ENCODE measurements around the gene CFAP45.
A peak's percentile ranks its signal among the peaks of the same experiment; 100 is the strongest.

Gene CFAP45

DNA sequence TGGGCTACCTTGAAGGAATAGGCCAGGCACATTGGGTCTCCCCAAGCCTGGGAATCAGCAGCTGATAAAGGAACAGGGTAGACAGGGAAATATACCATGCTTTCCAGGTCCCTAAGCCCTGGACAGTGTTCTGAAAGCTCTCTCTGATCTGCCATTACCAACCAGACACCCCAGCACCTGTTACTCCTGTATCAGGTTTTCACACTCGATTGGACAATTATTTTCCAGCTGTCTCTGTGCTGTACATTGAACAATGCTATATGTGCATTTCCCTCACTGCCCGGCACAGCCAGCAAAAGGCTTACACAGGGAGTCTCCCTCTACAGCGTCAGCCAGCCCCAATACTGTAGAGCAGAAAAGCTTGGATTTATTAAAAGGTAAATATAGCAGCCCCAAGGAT is 4.7 kb downstream of the CFAP45 start:
- H3K9me3 Mint-ChIP-seq: no peaks in the 10 kb centered on the region
- peaks cover 24% of the 10 kb centered on the region for H3K27me3 Mint-ChIP-seq (ENCODE audit: low read depth, poor library complexity)
- TF ChIP-seq CTCF (IDR thresholded peaks at IDR 0.05): no peak
- H3K27ac Mint-ChIP-seq: no peak overlapping the region
- no peak overlapping the region for H3K4me3 Mint-ChIP-seq
- no peaks in the 10 kb centered on the region for H3K36me3 Mint-ChIP-seq (ENCODE audit: low read depth)
- H3K4me1 Mint-ChIP-seq: peaks cover 15% of the 10 kb centered on the region
- DNase-seq: no peak

- Mint-ChIP-seq H3K4me1 (peaks cover 7% of the 10 kb centered on the region), H3K36me3 (ENCODE audit: low read depth) (no peaks in the 10 kb centered on the region), H3K27ac (no peak overlapping the region), H3K4me3 (no peak overlapping the region), H3K9me3 (no peaks in the 10 kb centered on the region), H3K27me3 (ENCODE audit: low read depth, poor library complexity) (peaks cover 11% of the 10 kb centered on the region)
- TF ChIP-seq CTCF (IDR thresholded peaks at IDR 0.05): no peak
- DNase-seq: no peak
These were observed 7.0 kb downstream of the CFAP45 start for GRCh38 chr1:159892944-159893343.

DNA sequence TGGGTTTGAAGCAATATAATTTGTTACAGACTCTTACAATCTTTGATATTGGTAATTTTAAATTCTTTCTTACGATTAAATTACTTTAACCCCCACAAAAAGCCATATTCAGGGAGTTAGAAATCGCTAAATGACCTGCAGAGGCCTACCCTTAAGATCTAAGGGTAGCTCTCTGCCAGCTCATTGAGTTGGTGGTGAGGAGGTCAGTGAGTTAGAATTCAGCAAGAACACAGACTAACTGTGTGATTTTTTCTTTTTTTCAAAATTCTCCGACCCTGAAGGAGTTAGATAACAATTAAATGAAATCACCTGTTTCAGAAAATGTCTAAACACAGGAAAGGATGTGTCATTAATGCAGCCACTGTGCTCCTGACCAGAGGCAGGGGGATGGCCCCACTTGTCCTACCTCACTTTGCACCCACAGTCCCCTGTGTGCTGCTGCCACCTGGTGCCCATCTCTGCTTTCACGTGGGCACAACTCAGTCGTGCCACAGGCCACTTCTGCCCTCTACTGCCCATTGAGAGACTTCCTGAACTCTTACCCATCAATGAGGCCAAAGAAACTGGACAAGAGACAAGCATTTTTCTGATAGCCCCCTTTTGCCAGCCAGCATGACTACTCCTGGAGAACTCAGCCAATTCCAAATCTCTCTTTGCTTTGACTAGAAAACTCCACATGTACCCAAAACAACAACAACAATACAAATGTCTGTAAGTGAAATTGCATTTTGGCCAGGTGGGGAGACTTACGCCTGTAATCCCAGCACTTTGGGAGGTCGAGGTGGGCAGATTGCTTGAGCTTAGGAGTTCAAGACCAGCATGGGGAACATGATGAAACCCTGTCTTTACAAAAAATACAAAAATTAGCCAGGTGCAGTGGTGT is 8.4 kb downstream of the CFAP45 start:
- H3K4me3 Mint-ChIP-seq: no peak overlapping the region
- H3K9me3 Mint-ChIP-seq: no peaks in the 10 kb centered on the region
- peaks cover 12% of the 10 kb centered on the region for H3K27me3 Mint-ChIP-seq (ENCODE audit: low read depth, poor library complexity)
- TF ChIP-seq CTCF (IDR thresholded peaks at IDR 0.05): peak; percentile 49
- H3K36me3 Mint-ChIP-seq (ENCODE audit: low read depth): no peaks in the 10 kb centered on the region
- peaks cover 7% of the 10 kb centered on the region for H3K4me1 Mint-ChIP-seq
- no peak overlapping the region for H3K27ac Mint-ChIP-seq
- peak; percentile 44 for DNase-seq

GRCh38 chr1:159890390-159890789 is 9.6 kb downstream of the CFAP45 start:
- no peak for TF ChIP-seq CTCF (IDR thresholded peaks at IDR 0.05)
- DNase-seq: no peak
- peaks cover 18% of the 10 kb centered on the region for H3K27me3 Mint-ChIP-seq (ENCODE audit: low read depth, poor library complexity)
- H3K27ac Mint-ChIP-seq: no peak overlapping the region
- no peaks in the 10 kb centered on the region for H3K9me3 Mint-ChIP-seq
- no peak overlapping the region for H3K4me3 Mint-ChIP-seq
- H3K4me1 Mint-ChIP-seq: no peaks in the 10 kb centered on the region
- H3K36me3 Mint-ChIP-seq (ENCODE audit: low read depth): no peaks in the 10 kb centered on the region

DNA sequence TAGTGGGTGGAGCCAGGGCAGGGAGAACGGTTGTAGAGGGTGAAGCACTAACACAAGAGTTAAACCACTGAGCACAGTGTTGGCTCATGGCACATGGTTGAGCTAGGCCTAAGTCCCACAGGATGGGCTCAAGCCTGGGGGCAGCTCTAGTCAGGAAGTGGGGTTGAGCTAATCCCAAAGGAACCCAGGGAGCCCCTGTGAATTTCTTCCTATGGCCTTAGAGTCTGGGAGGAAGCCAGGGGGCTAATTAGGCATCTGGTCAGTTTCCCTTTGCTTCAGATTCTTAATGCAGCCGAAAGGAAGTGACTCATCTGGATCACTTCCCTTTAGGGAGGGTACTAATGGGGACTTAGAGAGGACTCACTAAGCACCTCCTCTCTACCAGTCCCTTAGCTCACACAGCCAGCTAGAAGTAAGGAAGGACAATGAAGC is 10.1 kb downstream of the CFAP45 start:
- DNase-seq: no peak
- Mint-ChIP-seq H3K36me3 (ENCODE audit: low read depth) (no peaks in the 10 kb centered on the region), H3K27me3 (ENCODE audit: low read depth, poor library complexity) (peaks cover 17% of the 10 kb centered on the region), H3K4me3 (no peak overlapping the region), H3K4me1 (no peaks in the 10 kb centered on the region), H3K27ac (no peak overlapping the region), H3K9me3 (no peaks in the 10 kb centered on the region)
- no peak for TF ChIP-seq CTCF (IDR thresholded peaks at IDR 0.05)

- no peak for DNase-seq
- no peak overlapping the region for H3K27ac Mint-ChIP-seq
- H3K9me3 Mint-ChIP-seq: no peaks in the 10 kb centered on the region
- H3K4me1 Mint-ChIP-seq: no peaks in the 10 kb centered on the region
- H3K4me3 Mint-ChIP-seq: no peak overlapping the region
- TF ChIP-seq CTCF (IDR thresholded peaks at IDR 0.05): no peak
- H3K36me3 Mint-ChIP-seq (ENCODE audit: low read depth): no peaks in the 10 kb centered on the region
- H3K27me3 Mint-ChIP-seq (ENCODE audit: low read depth, poor library complexity): peaks cover 13% of the 10 kb centered on the region
These were observed 10.8 kb downstream of the CFAP45 start for GRCh38 chr1:159889202-159889601.

Measured in nephron progenitor cell (in vitro differentiated cells).